ENCODE measurements around the gene CTNNAL1. TPM values are rescaled to one million over a fixed set of nuclear protein-coding genes. Genes with fewer than 3 reads are reported as not detected.

The CTNNAL1 gene
- polyA plus RNA-seq, 2 donors, result 13.5 to 15.0 TPM

- H3K27ac ChIP-seq (ENCODE audit: low read depth in 2 of 2, low read length in 1 of 2), result no peak overlapping the region
Observed at GRCh38 chr9:109017061-109017460, 3.8 kb upstream of the CTNNAL1 start.

GRCh38 chr9:109016132-109016531 lies 2.8 kb upstream of the CTNNAL1 start:
- Histone ChIP-seq H3K4me3 (ENCODE audit: low read depth in 1 of 2, low read length in 2 of 2) (no peak overlapping the region), H3K4me1 (ENCODE audit: control insufficient read depth in 2 of 2, insufficient read depth in 2 of 2, low read length in 1 of 2) (no peaks in the 10 kb centered on the region)
- 52 to 69% methylated on average over 1 of the region's 1 CpG for WGBS, 2 donors

More at GRCh38 chr9:109017061-109017460, 3.8 kb upstream of the CTNNAL1 start:
- H3K9me3 ChIP-seq (ENCODE audit: control insufficient read depth in 2 of 2, insufficient read depth in 1 of 2, low read depth in 1 of 2, low read length in 1 of 2), result no peaks in the 10 kb centered on the region
- H3K27me3 ChIP-seq (ENCODE audit: control insufficient read depth in 1 of 2, insufficient read depth in 2 of 2, low read length in 2 of 2), result no peaks in the 10 kb centered on the region
- H3K4me3 ChIP-seq (ENCODE audit: low read depth in 1 of 2, low read length in 2 of 2), result no peak overlapping the region
- H3K36me3 ChIP-seq (ENCODE audit: control insufficient read depth in 2 of 2, insufficient read depth in 2 of 2, low read length in 1 of 2), result peaks cover 0 to 3% of the 10 kb centered on the region in 2 donors
- no peaks in the 10 kb centered on the region for H3K4me1 ChIP-seq (ENCODE audit: control insufficient read depth in 2 of 2, insufficient read depth in 2 of 2, low read length in 1 of 2)

GRCh38 chr9:109014608-109015280 lies 1.4 kb upstream of the CTNNAL1 start:
- peak overlapping the region; percentile 51 to 52 for H3K27ac ChIP-seq (ENCODE audit: low read depth in 2 of 2, low read length in 1 of 2)
- no peak overlapping the region for H3K4me3 ChIP-seq (ENCODE audit: low read depth in 1 of 2, low read length in 2 of 2)
- no peaks in the 10 kb centered on the region for H3K9me3 ChIP-seq (ENCODE audit: control insufficient read depth in 2 of 2, insufficient read depth in 1 of 2, low read depth in 1 of 2, low read length in 1 of 2)
- H3K4me1 ChIP-seq (ENCODE audit: control insufficient read depth in 2 of 2, insufficient read depth in 2 of 2, low read length in 1 of 2), result no peaks in the 10 kb centered on the region
- H3K27me3 ChIP-seq (ENCODE audit: control insufficient read depth in 1 of 2, insufficient read depth in 2 of 2, low read length in 2 of 2), result no peaks in the 10 kb centered on the region
- peaks cover 0 to 3% of the 10 kb centered on the region in 2 donors for H3K36me3 ChIP-seq (ENCODE audit: control insufficient read depth in 2 of 2, insufficient read depth in 2 of 2, low read length in 1 of 2)
- WGBS, 2 donors, result 71 to 82% methylated on average over 7 of the region's 7 CpGs

More at GRCh38 chr9:109016132-109016531, 2.8 kb upstream of the CTNNAL1 start:
- Histone ChIP-seq H3K36me3 (ENCODE audit: control insufficient read depth in 2 of 2, insufficient read depth in 2 of 2, low read length in 1 of 2) (peaks cover 0 to 3% of the 10 kb centered on the region in 2 donors), H3K27me3 (ENCODE audit: control insufficient read depth in 1 of 2, insufficient read depth in 2 of 2, low read length in 2 of 2) (no peaks in the 10 kb centered on the region), H3K9me3 (ENCODE audit: control insufficient read depth in 2 of 2, insufficient read depth in 1 of 2, low read depth in 1 of 2, low read length in 1 of 2) (no peaks in the 10 kb centered on the region), H3K27ac (ENCODE audit: low read depth in 2 of 2, low read length in 1 of 2) (no peak overlapping the region)

- no peaks in the 10 kb centered on the region for H3K9me3 ChIP-seq (ENCODE audit: control insufficient read depth in 2 of 2, insufficient read depth in 1 of 2, low read depth in 1 of 2, low read length in 1 of 2)
- no peaks in the 10 kb centered on the region for H3K27me3 ChIP-seq (ENCODE audit: control insufficient read depth in 1 of 2, insufficient read depth in 2 of 2, low read length in 2 of 2)
- H3K4me1 ChIP-seq (ENCODE audit: control insufficient read depth in 2 of 2, insufficient read depth in 2 of 2, low read length in 1 of 2), result no peaks in the 10 kb centered on the region
- WGBS, 2 donors, result 15 to 20% methylated on average over 19 of the region's 19 CpGs
- H3K4me3 ChIP-seq (ENCODE audit: low read depth in 1 of 2, low read length in 2 of 2), result peak overlapping the region; percentile 22 to 56
- peak overlapping the region; percentile 69 to 84 for H3K27ac ChIP-seq (ENCODE audit: low read depth in 2 of 2, low read length in 1 of 2)
- H3K36me3 ChIP-seq (ENCODE audit: control insufficient read depth in 2 of 2, insufficient read depth in 2 of 2, low read length in 1 of 2), result peaks cover 0 to 1% of the 10 kb centered on the region in 2 donors
Observed at GRCh38 chr9:109013679-109014607, 644 bp upstream of the CTNNAL1 start.

GRCh38 chr9:109012009-109012875 lies 1.1 kb downstream of the CTNNAL1 start:
- H3K9me3 ChIP-seq (ENCODE audit: control insufficient read depth in 2 of 2, insufficient read depth in 1 of 2, low read depth in 1 of 2, low read length in 1 of 2), result no peaks in the 10 kb centered on the region
- WGBS, 2 donors, result 2 to 4% methylated on average over 25 to 29 of the region's 29 CpGs
- H3K27me3 ChIP-seq (ENCODE audit: control insufficient read depth in 1 of 2, insufficient read depth in 2 of 2, low read length in 2 of 2), result no peaks in the 10 kb centered on the region
- no peaks in the 10 kb centered on the region for H3K36me3 ChIP-seq (ENCODE audit: control insufficient read depth in 2 of 2, insufficient read depth in 2 of 2, low read length in 1 of 2)
- H3K27ac ChIP-seq (ENCODE audit: low read depth in 2 of 2, low read length in 1 of 2), result peak overlapping the region; percentile 81 to 84
- no peaks in the 10 kb centered on the region for H3K4me1 ChIP-seq (ENCODE audit: control insufficient read depth in 2 of 2, insufficient read depth in 2 of 2, low read length in 1 of 2)
- H3K4me3 ChIP-seq (ENCODE audit: low read depth in 1 of 2, low read length in 2 of 2), result peak overlapping the region; percentile 56 to 64

- no peaks in the 10 kb centered on the region for H3K4me1 ChIP-seq (ENCODE audit: control insufficient read depth in 2 of 2, insufficient read depth in 2 of 2, low read length in 1 of 2)
- no peak overlapping the region for H3K27ac ChIP-seq (ENCODE audit: low read depth in 2 of 2, low read length in 1 of 2)
- no peaks in the 10 kb centered on the region for H3K27me3 ChIP-seq (ENCODE audit: control insufficient read depth in 1 of 2, insufficient read depth in 2 of 2, low read length in 2 of 2)
- H3K4me3 ChIP-seq (ENCODE audit: low read depth in 1 of 2, low read length in 2 of 2), result no peak overlapping the region
- H3K36me3 ChIP-seq (ENCODE audit: control insufficient read depth in 2 of 2, insufficient read depth in 2 of 2, low read length in 1 of 2), result no peaks in the 10 kb centered on the region
- H3K9me3 ChIP-seq (ENCODE audit: control insufficient read depth in 2 of 2, insufficient read depth in 1 of 2, low read depth in 1 of 2, low read length in 1 of 2), result no peaks in the 10 kb centered on the region
Observed at GRCh38 chr9:109011231-109011671, 2.0 kb downstream of the CTNNAL1 start.

- Histone ChIP-seq H3K4me1 (ENCODE audit: control insufficient read depth in 2 of 2, insufficient read depth in 2 of 2, low read length in 1 of 2) (no peaks in the 10 kb centered on the region), H3K27ac (ENCODE audit: low read depth in 2 of 2, low read length in 1 of 2) (no peak overlapping the region)
- WGBS, 2 donors, result 19 to 24% methylated on average over 1 of the region's 1 CpG
Observed at GRCh38 chr9:109010746-109011145, 2.6 kb downstream of the CTNNAL1 start.

GRCh38 chr9:109005678-109006077 lies 7.6 kb downstream of the CTNNAL1 start:
- H3K36me3 ChIP-seq (ENCODE audit: control insufficient read depth in 2 of 2, insufficient read depth in 2 of 2, low read length in 1 of 2), result no peaks in the 10 kb centered on the region
- no peaks in the 10 kb centered on the region for H3K4me1 ChIP-seq (ENCODE audit: control insufficient read depth in 2 of 2, insufficient read depth in 2 of 2, low read length in 1 of 2)
- no peaks in the 10 kb centered on the region for H3K27me3 ChIP-seq (ENCODE audit: control insufficient read depth in 1 of 2, insufficient read depth in 2 of 2, low read length in 2 of 2)
- 64 to 67% methylated on average over 3 of the region's 3 CpGs for WGBS, 2 donors
- no peak overlapping the region for H3K4me3 ChIP-seq (ENCODE audit: low read depth in 1 of 2, low read length in 2 of 2)
- H3K27ac ChIP-seq (ENCODE audit: low read depth in 2 of 2, low read length in 1 of 2), result no peak overlapping the region
- H3K9me3 ChIP-seq (ENCODE audit: control insufficient read depth in 2 of 2, insufficient read depth in 1 of 2, low read depth in 1 of 2, low read length in 1 of 2), result peaks cover 0 to 3% of the 10 kb centered on the region in 2 donors

More at GRCh38 chr9:109010746-109011145, 2.6 kb downstream of the CTNNAL1 start:
- Histone ChIP-seq H3K4me3 (ENCODE audit: low read depth in 1 of 2, low read length in 2 of 2) (no peak overlapping the region), H3K9me3 (ENCODE audit: control insufficient read depth in 2 of 2, insufficient read depth in 1 of 2, low read depth in 1 of 2, low read length in 1 of 2) (no peaks in the 10 kb centered on the region), H3K27me3 (ENCODE audit: control insufficient read depth in 1 of 2, insufficient read depth in 2 of 2, low read length in 2 of 2) (no peaks in the 10 kb centered on the region), H3K36me3 (ENCODE audit: control insufficient read depth in 2 of 2, insufficient read depth in 2 of 2, low read length in 1 of 2) (no peaks in the 10 kb centered on the region)

GRCh38 chr9:109003116-109003515 lies 10.2 kb downstream of the CTNNAL1 start:
- Histone ChIP-seq H3K9me3 (ENCODE audit: control insufficient read depth in 2 of 2, insufficient read depth in 1 of 2, low read depth in 1 of 2, low read length in 1 of 2) (peaks cover 0 to 3% of the 10 kb centered on the region in 2 donors), H3K27ac (ENCODE audit: low read depth in 2 of 2, low read length in 1 of 2) (no peak overlapping the region), H3K4me3 (ENCODE audit: low read depth in 1 of 2, low read length in 2 of 2) (no peak overlapping the region), H3K27me3 (ENCODE audit: control insufficient read depth in 1 of 2, insufficient read depth in 2 of 2, low read length in 2 of 2) (no peaks in the 10 kb centered on the region), H3K36me3 (ENCODE audit: control insufficient read depth in 2 of 2, insufficient read depth in 2 of 2, low read length in 1 of 2) (no peaks in the 10 kb centered on the region), H3K4me1 (ENCODE audit: control insufficient read depth in 2 of 2, insufficient read depth in 2 of 2, low read length in 1 of 2) (no peaks in the 10 kb centered on the region)
- 74 to 99% methylated on average over 2 of the region's 2 CpGs for WGBS, 2 donors

Measured in esophagus (tissue), 2 donors.